ENCODE results near the gene DNM1. TPM values are rescaled to one million over a fixed set of nuclear protein-coding genes. Genes with fewer than 3 reads are reported as not detected.
A peak's percentile ranks its signal among the peaks of the same experiment; 100 is the strongest.

DNM1 gene
- total and polyA plus RNA-seq, 5 experiments from 2014 or later, result 0.08 to 1.5 (median 0.67) TPM; not detected in 1

DNA sequence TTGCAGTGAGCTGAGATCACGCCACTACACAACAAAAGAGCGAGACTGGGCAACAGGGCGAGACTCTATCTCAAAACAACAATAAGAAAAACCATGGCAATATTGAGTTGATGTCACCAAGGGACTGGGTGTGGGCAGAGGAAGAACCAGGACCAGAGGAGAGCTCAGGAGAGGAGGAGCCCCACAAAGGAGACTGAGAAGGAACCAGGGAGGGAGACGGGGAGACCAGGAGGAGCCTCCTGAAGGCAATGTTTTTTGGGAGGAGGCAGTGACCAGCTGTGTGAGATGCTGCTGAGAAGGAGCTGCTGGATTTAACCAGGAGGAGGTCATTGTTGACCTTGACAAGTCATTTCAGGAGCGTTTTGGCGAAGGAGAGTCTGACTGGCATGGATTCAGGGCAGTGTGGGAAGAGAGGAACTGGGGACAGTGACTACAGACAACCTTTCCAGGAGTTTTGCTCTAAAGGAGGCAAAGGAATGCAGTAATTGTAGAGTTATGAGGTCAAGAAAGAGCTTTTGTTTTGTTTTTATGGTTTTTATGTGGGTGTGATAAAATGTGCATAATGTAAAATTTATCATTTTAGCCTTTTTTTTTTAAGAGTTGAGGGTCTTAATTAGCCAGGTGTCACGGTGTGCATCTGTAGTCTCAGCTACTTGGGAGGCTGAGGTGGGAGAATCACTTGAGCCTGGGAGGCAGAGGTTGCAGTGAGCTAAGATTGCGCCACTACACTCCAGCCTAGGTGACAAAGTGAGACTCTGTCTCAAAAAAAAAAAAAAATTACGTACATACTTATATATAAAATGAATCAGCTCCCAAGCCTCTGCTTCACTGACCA, 101.2 kb downstream of the DNM1 start:
- Mint-ChIP-seq H3K4me1 (peaks cover 0 to 2% (median 0%) of the 10 kb centered on the region in 4 donors), H3K27ac (peak overlapping the region in 7 of 10 donors; percentile 23 to 72 (median 52)), H3K27me3 (no peaks in the 10 kb centered on the region), H3K9me3 (no peaks in the 10 kb centered on the region), H3K36me3 (peaks cover 0 to 17% (median 2%) of the 10 kb centered on the region in 3 donors), H3K4me3 (no peak overlapping the region)
- POLR2A ChIA-PET, result interaction anchor here (1.0 kb wide), 1 partner anchor 525 kb away, joined by 3 read pairs; the partner anchor contains the start of gene SPOUT1
- ATAC-seq (no peak), DNase-seq (no peak)

Small RNA genes lying within 50 kb of the gene (microRNA-seq; reads per million reads assigned to microRNA genes)
- gene MIR199B (ENCODE audit: borderline microRNAs expressed) (41.8 reads per million, percentile 51 among the genes with 10 or more reads in this experiment), gene MIR3154 (ENCODE audit: borderline microRNAs expressed) (not detected)

Other genes starting within 250 kb of the DNM1 start
- 100 to 1,000 TPM; 564 to 631 TPM for gene EEIG1, start 222.4 kb upstream of the DNM1 start, total RNA-seq
- gene EEIG1, start 222.4 kb upstream of the DNM1 start, polyA plus RNA-seq, result 100 to 1,000 TPM; 134 to 318 (median 149) TPM
- gene NAIF1, start 136.1 kb upstream of the DNM1 start, total RNA-seq, result 10 to 100 TPM; 14.3 to 18.3 TPM
- gene NAIF1, start 136.1 kb upstream of the DNM1 start, polyA plus RNA-seq, result 10 to 100 TPM; 10.1 to 13.3 (median 11.3) TPM
- gene SLC25A25, start 135.1 kb upstream of the DNM1 start, total RNA-seq, result 10 to 100 TPM; 18.6 to 18.9 TPM
- gene SLC25A25, start 135.1 kb upstream of the DNM1 start, polyA plus RNA-seq, result 10 to 100 TPM; 12.1 to 17.8 (median 13.8) TPM
- gene PTGES2, start 75.7 kb upstream of the DNM1 start, total RNA-seq, result 10 to 100 TPM; 69.2 to 75.6 TPM
- 10 to 100 TPM; 28.9 to 49.8 (median 33.3) TPM for gene PTGES2, start 75.7 kb upstream of the DNM1 start, polyA plus RNA-seq
- not detected for gene LCN2, start 53.9 kb upstream of the DNM1 start, total RNA-seq
- gene LCN2, start 53.9 kb upstream of the DNM1 start, polyA plus RNA-seq, result not detected
- gene BBLN, start 43.1 kb upstream of the DNM1 start, total RNA-seq, result 10 to 100 TPM; 47.7 to 48.2 TPM
- gene BBLN, start 43.1 kb upstream of the DNM1 start, polyA plus RNA-seq, result 100 to 1,000 TPM; 116 to 122 (median 121) TPM
- 100 to 1,000 TPM; 134 to 141 TPM for gene CIZ1, start 11.8 kb upstream of the DNM1 start, total RNA-seq
- 10 to 100 TPM in 2 of 3 donors, 1 to 10 TPM in 1; 7.4 to 39.2 (median 13.2) TPM for gene CIZ1, start 11.8 kb upstream of the DNM1 start, polyA plus RNA-seq
- gene GOLGA2, start 72.6 kb downstream of the DNM1 start, total RNA-seq, result 10 to 100 TPM; 57.4 to 64.7 TPM
- gene GOLGA2, start 72.6 kb downstream of the DNM1 start, polyA plus RNA-seq, result 1 to 10 TPM; 4.7 to 7.4 (median 6.2) TPM
- gene SWI5, start 72.9 kb downstream of the DNM1 start, total RNA-seq, result 10 to 100 TPM; 11.7 to 12.1 TPM
- 10 to 100 TPM; 33.5 to 46.8 (median 34.3) TPM for gene SWI5, start 72.9 kb downstream of the DNM1 start, polyA plus RNA-seq
- gene TRUB2, start 119.1 kb downstream of the DNM1 start, total RNA-seq, result 10 to 100 TPM; 20.7 to 25.4 TPM
- 10 to 100 TPM; 24.7 to 30.0 (median 28.9) TPM for gene TRUB2, start 119.1 kb downstream of the DNM1 start, polyA plus RNA-seq
- gene COQ4, start 119.5 kb downstream of the DNM1 start, total RNA-seq, result 10 to 100 TPM; 45.6 to 46.5 TPM
- 10 to 100 TPM; 26.4 to 43.4 (median 33.4) TPM for gene COQ4, start 119.5 kb downstream of the DNM1 start, polyA plus RNA-seq
- 10 to 100 TPM; 13.1 to 13.5 TPM for gene SLC27A4, start 137.1 kb downstream of the DNM1 start, total RNA-seq
- gene SLC27A4, start 137.1 kb downstream of the DNM1 start, polyA plus RNA-seq, result 1 to 10 TPM; 5.0 to 7.0 (median 6.3) TPM
- gene URM1, start 168.0 kb downstream of the DNM1 start, total RNA-seq, result 10 to 100 TPM; 44.5 to 47.5 TPM
- 10 to 100 TPM; 49.3 to 66.4 (median 61.0) TPM for gene URM1, start 168.0 kb downstream of the DNM1 start, polyA plus RNA-seq
- gene CERCAM, start 217.5 kb downstream of the DNM1 start, total RNA-seq, result 1 to 10 TPM; 1.3 to 1.7 TPM
- gene CERCAM, start 217.5 kb downstream of the DNM1 start, polyA plus RNA-seq, result under 1 TPM; 0.14 to 0.90 (median 0.51) TPM